ENCODE measurements around the gene TOR4A.

DNA sequence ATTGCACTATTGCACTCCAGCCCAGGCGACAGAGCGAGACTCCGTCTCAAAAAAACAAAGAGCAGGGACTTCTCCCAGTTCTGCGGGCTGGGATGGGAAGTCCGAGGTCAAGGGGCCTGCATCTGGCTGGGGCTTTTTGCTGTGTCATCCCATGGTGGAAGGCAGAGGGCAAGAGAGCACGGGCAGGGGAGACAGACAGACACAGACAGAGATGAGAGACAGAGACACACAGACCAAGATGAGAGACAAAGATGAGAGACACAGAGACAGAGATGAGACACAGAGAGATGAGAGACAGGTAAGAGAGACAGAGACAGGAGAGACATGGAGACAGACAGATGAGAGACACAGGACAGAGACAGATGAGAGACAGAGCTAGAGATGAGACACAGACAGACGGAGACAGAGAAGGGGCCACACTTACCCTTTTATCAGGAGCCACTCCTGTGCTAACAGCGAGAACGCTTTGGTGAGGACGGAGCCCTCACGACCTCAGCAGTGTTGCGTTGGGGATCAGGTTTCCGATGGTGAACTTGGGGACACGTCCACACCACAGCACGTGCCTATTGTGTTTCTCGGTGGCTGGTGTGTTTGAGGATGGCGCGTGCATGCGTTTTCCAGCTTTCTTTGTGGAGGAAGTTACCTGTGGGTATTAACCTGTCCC lies 8.9 kb upstream of the TOR4A start:
- TF ChIP-seq POLR2A (IDR thresholded peaks at IDR 0.05) = no peak
- TF ChIP-seq CTCF (IDR thresholded peaks at IDR 0.05) = no peak
